ENCODE data around the gene ASTE1.

DNA sequence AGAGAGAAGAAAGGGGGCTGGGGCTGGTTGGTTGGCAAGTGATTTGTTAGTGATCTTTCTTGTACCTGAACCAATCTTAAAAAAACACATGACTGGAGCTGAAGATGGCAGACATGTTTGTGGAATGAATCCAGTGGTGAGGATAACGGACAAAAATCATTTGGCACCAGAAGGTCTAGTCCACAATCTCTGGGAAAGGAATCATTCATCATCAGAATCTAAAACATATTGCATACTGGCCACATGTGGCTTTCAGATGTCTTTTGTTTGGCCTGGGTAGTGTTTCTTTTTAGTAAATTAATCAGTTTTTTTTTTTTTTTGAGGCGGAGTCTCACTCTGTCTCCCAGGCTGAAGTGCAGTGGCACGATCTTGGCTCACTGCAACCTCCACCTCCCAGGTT, 5.0 kb upstream of the ASTE1 start:
- no peak for TF ChIP-seq EP300 (IDR thresholded peaks at IDR 0.05)
- TF ChIP-seq, protein P1, sequence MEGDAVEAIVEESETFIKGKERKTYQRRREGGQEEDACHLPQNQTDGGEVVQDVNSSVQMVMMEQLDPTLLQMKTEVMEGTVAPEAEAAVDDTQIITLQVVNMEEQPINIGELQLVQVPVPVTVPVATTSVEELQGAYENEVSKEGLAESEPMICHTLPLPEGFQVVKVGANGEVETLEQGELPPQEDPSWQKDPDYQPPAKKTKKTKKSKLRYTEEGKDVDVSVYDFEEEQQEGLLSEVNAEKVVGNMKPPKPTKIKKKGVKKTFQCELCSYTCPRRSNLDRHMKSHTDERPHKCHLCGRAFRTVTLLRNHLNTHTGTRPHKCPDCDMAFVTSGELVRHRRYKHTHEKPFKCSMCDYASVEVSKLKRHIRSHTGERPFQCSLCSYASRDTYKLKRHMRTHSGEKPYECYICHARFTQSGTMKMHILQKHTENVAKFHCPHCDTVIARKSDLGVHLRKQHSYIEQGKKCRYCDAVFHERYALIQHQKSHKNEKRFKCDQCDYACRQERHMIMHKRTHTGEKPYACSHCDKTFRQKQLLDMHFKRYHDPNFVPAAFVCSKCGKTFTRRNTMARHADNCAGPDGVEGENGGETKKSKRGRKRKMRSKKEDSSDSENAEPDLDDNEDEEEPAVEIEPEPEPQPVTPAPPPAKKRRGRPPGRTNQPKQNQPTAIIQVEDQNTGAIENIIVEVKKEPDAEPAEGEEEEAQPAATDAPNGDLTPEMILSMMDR (IDR thresholded peaks at IDR 0.05) = no peak
- TF ChIP-seq POLR2A (IDR thresholded peaks at IDR 0.05) = no peak
